SJCRH30 (cell line): ENCODE data around the gene C17orf100. TPM values are rescaled to one million over a fixed set of nuclear protein-coding genes. Genes with fewer than 3 reads are reported as not detected.
"Not testable (repeated sequence)": the region's sequence is repeated elsewhere in the genome, so short reads cannot be mapped to it uniquely, and the experiment has no call there.

ENCODE experiments used
- DNase-seq, 2 experiments: peaks; one replicate each; pipeline ENCODE4 v3.0.0-alpha.2; 2015 to 2020
- H3K27ac ChIP-seq: fragments of 250-450 bp; sonication (Bioruptor Pico); 2 replicates; pipeline ENCODE4 v1.5.1; 2020; ENCODE audit warnings: mild to moderate bottlenecking, moderate library complexity
- H3K27me3 ChIP-seq: fragments of 250-450 bp; sonication (Bioruptor Pico); 2 replicates; pipeline ENCODE4 v1.5.1; 2020; ENCODE audit warnings: mild to moderate bottlenecking, moderate library complexity
- H3K36me3 ChIP-seq: fragments of 250-450 bp; sonication (Bioruptor Pico); 2 replicates; pipeline ENCODE4 v1.5.1; 2020; ENCODE audit warnings: mild to moderate bottlenecking, moderate library complexity
- H3K4me1 ChIP-seq: fragments of 250-450 bp; sonication (Bioruptor Pico); 2 replicates; pipeline ENCODE4 v1.5.1; 2020; ENCODE audit warnings: mild to moderate bottlenecking, moderate library complexity
- H3K4me3 ChIP-seq: fragments of 250-450 bp; sonication (Bioruptor Pico); 2 replicates; pipeline ENCODE4 v1.5.1; 2020; ENCODE audit warnings: mild to moderate bottlenecking, moderate library complexity
- H3K9me3 ChIP-seq: fragments of 250-450 bp; sonication (Bioruptor Pico); replicated peaks from 2 replicates; pipeline ENCODE4 v1.5.1; 2020; ENCODE audit warnings: mild to moderate bottlenecking, moderate library complexity
- total RNA-seq: library from RNA; depleted of rRNA; stranded (reverse); fragments of >200 nt; shearing (Covaris generic); gene quantifications from 2 replicates; pipeline ENCODE4 v1.2.3, GENCODE V29; 2014

The C17orf100 gene
- total RNA-seq, 1 experiment from 2014 or later, result 1.9 TPM

DNA sequence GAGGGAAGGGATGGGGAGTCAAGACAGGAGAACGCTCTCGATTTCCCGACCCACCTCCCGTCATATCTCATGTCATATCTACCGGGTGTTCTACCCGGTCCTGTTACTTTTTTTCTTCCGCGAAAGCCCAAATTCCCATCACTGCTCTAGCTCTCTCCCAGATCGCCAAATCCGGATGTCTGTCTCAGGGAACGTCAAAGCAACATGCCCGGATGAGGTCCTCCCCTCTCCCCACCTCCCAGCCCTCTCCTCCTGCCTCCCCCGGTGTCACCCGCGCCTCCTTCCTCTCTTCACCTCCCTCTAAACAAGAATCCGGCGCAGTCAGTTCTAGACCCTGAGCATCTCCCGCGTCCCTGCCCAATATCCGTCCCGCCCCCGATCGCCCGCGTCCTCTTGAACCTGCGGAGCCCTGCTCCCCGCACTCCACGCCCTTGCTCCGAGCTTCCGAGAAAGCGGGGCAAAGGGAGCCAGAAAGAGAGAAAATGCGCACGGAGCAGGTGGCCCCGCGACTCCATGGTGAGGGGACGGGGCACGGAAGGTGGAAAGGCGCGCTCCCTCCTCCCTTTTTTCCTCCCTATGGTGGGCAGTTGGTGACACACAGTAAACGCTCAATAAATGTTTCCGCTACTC is 4.3 kb downstream of the C17orf100 start:
- DNase-seq, H3K27ac ChIP-seq, H3K4me3 ChIP-seq: not testable (repeated sequence)

DNA sequence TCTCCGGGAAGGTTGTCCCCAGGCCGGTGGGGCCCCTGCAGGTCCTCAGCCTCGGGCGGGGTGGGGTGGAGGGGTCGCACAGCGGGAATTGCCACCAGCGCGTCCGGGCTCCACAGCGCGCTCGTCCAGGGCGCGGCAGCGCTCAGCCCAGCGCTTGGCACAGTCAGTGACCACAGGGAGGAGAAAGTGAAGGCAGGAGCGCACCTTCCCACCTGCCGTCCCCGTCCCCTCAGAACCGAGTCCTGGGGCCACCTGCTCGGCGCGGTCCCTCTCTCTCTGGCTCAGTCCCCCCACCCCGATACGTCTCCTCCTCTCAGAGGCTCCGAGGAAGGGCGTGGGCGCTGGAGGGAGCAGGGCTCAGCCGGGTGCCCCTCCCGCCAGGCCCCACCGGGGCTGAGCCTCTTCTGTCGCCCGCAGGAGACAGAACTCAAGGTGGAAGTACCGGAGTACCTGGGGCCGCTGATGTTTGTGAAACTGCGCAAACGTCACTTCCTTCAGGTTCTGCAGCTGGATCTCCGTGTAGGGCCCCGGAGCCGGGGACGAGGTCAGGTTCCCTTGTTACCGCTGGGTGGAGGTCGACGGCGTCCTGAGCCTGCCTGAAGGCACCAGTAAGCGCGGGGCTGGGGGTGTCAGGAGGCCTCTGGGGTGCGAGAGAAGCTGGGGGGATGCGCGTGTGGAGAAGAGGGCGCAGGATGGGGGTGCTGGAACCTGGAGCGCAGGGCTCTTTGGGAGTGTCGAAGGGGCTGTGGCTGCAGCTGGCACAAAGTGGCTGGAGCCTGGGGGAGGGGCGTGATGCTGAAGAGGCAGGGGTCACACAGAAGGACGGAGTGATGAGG is 5.5 kb downstream of the C17orf100 start:
- H3K27me3 ChIP-seq, H3K27ac ChIP-seq, H3K4me3 ChIP-seq, DNase-seq, H3K36me3 ChIP-seq, H3K4me1 ChIP-seq, H3K9me3 ChIP-seq: not testable (repeated sequence)

More for the DNA sequence above, 4.3 kb downstream of the C17orf100 start:
- not testable (repeated sequence) for H3K4me1 ChIP-seq, H3K36me3 ChIP-seq, H3K27me3 ChIP-seq, H3K9me3 ChIP-seq

DNA sequence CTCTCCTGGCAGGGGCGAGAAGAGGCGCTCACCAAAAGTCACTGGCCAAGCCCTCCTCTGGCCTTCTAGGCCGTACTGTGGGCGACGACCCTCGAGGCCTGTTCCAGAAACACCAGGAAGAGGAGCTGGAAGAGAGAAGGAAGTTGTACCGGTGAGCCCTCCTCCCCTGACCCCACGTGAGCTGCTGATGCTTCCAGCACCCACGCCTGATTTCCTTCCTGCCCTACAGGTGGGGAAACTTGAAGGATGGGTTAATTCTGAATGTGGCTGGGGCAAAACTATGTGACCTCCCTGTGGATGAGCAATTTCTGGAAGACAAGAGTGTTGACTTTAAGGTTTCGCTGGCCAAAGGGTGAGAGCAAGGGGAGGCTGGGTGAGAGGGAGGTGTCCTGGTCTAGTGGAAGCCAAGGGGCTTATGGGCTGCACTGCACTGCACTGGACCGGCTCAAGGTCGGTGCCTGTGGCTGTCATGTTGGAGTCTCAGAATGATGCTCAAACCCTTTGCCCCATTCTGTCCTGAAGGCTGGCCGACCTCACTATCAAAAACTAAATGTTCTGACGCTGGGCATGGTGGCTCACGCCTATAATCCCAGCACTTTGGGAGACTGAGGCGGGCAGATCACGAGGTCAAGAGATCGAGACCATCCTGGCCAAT is 6.2 kb downstream of the C17orf100 start:
- H3K27me3 ChIP-seq, result no peaks in the 10 kb centered on the region

DNA sequence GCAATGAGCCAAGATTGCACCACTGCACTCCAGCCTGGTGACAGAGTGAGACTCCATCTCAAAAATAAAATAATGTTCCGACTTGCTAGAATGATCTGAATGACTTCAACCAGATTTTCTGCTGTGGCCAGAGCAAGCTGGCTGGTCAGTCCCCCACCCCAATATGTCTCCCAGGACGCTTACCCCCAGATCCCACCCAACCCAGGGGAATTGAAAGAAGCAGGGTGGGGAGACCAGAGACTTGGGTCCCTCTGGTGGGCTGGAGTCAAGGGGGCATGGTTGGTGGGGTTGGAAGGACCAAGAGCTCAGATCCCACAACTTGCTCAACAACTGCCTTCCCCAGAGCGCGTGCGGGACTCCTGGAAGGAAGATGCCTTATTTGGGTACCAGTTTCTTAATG is 6.8 kb downstream of the C17orf100 start:
- not testable (repeated sequence) for H3K9me3 ChIP-seq, H3K27ac ChIP-seq, H3K27me3 ChIP-seq, H3K36me3 ChIP-seq, H3K4me3 ChIP-seq, DNase-seq, H3K4me1 ChIP-seq

More for the DNA sequence above, 6.2 kb downstream of the C17orf100 start:
- Histone ChIP-seq H3K4me1 (no peaks in the 10 kb centered on the region), H3K9me3 (no peaks in the 10 kb centered on the region), H3K27ac (no peak overlapping the region), H3K36me3 (no peaks in the 10 kb centered on the region), H3K4me3 (no peak overlapping the region)
- no peak for DNase-seq

DNA sequence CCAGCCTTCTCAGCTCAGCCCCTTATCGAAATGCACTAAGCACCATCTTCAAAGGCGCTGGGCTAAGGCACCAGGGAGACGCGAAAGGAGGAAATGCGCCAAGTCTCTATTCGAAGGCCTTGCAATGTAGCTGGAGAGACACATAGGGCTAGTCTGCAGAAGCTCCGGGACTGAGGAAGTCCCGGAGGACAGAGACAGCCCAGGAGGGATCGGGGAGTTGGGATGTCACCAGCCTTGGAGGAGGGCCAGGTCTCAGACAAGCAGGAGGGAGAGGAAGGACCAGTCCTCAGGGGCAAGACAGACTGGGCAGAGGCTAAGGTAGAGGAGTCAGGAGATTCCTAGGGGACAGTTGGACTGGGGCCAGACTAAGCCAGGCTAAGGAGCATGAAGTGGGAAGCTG is 8.5 kb downstream of the C17orf100 start:
- no peak for DNase-seq
- Histone ChIP-seq H3K27ac (no peak overlapping the region), H3K36me3 (no peaks in the 10 kb centered on the region), H3K4me1 (no peaks in the 10 kb centered on the region), H3K27me3 (no peaks in the 10 kb centered on the region), H3K9me3 (no peaks in the 10 kb centered on the region), H3K4me3 (no peak overlapping the region)

DNA sequence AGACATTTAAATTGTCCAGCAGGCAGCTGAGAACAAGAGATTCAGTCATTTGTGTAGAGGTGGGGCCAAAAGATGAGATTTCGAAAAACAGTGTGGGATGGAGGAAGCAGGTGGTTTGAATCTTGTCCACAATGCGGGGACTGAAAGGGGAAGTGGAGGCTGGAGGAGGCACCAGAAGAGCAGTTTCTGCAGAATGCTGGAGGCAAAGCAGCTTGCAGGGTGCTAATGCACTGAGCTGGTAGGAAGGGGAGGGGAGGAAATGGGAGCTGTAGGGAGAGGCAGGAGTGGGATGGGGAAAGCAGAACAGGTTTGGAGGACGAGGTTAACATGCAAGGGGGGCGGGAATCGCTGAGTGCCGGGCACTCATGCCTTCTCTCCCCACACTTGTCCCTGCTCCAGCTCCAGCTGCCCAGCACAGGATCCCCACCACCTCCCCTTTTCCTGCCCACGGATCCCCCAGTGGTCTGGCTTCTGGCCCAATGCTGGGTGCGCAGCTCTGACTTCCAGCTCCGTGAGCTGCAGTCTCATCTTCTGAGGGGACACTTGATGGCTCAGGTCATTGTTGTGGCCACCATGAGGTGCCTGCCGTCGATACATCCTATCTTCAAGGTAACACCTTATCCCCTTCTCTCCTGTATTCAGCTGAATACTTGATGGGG is 9.4 kb downstream of the C17orf100 start:
- no peaks in the 10 kb centered on the region for H3K9me3 ChIP-seq
- no peak overlapping the region for H3K27ac ChIP-seq
- DNase-seq, result no peak
- H3K4me3 ChIP-seq, result no peak overlapping the region
- H3K36me3 ChIP-seq, result no peaks in the 10 kb centered on the region
- no peaks in the 10 kb centered on the region for H3K27me3 ChIP-seq
- no peaks in the 10 kb centered on the region for H3K4me1 ChIP-seq

DNA sequence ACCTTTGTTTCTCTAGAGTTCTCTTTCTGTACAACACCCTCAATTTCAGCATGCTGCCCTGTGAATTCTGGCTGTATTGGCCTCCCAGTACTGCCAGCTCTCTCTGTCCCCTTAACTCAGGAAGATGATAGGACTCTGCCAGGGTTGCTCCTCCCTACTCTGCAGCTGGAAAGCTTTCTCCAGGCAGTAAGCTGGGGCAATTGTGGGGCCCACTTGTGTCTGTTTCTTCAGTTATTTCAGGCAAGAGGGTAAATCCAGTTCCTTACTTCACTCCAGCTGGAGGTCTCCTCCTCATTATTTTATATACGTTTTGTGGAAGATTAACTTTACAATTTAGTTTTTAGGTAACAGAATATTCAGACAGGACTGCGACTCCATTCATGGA is 9.9 kb downstream of the C17orf100 start:
- Histone ChIP-seq H3K4me1 (no peaks in the 10 kb centered on the region), H3K27me3 (no peaks in the 10 kb centered on the region), H3K9me3 (no peaks in the 10 kb centered on the region), H3K4me3 (no peak overlapping the region), H3K36me3 (no peaks in the 10 kb centered on the region), H3K27ac (no peak overlapping the region)
- DNase-seq, result no peak

DNA sequence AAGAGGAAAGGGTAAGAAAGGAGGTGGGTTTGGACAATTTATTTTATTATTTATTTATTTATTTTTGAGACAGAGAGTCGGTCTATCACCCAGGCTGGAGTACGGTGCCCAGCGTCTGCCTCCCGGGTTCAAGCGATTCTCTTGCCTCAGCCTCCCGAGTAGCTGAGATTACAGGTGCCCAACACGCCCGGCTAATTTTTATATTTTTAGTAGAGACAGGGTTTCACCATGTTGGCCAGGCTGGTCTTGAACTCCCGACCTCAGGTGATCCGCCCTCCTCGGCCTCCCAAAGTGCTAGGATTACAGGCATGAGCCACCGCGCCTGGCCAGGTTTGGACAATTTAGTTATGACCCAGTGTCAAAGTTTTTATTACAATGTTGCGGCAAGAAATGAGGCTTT is 11.6 kb downstream of the C17orf100 start:
- DNase-seq, H3K4me3 ChIP-seq, H3K4me1 ChIP-seq, H3K9me3 ChIP-seq, H3K36me3 ChIP-seq, H3K27me3 ChIP-seq, H3K27ac ChIP-seq: not testable (repeated sequence)

DNA sequence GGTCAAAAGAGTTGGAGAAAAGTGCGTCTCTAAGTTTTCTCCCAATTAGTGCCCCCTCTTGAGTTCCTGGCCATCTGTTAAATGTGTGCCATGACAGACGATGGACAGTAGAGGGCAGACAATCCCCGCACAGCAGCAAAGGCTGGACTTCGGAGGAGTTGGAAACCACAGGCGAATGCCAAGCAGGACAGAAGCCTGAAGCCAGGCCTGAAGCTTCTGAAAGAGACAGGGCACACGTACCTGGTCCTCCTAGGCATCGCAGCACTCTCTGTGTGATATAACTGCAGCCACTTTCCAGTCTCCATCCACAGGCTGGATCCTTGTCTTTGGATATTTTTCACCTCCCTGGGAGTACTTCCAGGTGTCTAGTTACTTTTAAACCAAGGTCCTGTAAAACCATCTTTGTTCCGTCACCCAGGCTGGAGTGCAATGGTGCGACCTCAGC is 14.5 kb downstream of the C17orf100 start:
- H3K27ac ChIP-seq, result no peak overlapping the region
- DNase-seq, result peak; percentile 59 to 82
- no peaks in the 10 kb centered on the region for H3K4me1 ChIP-seq
- no peaks in the 10 kb centered on the region for H3K9me3 ChIP-seq
- no peaks in the 10 kb centered on the region for H3K27me3 ChIP-seq
- H3K4me3 ChIP-seq, result no peak overlapping the region
- no peaks in the 10 kb centered on the region for H3K36me3 ChIP-seq

DNA sequence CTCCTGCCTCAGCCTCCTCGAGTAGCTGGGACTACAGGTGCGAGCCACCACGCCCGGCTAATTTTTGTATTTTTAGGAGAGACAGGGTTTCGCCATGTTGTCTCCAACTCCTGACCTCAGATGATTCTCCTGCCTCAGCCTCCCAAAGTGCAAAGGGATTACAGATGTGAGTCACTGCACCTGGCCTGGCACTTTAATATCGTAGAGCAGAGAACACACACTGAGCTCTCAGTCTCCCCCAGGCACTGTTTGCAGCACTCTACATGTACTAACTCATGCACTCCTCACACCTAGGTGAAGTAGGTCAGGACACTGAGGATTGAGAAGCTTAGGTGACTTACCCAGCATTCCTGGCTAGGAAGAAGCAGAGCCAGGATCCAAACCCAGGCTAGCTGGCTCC is 15.0 kb downstream of the C17orf100 start:
- Histone ChIP-seq H3K27me3 (no peaks in the 10 kb centered on the region), H3K27ac (no peak overlapping the region), H3K4me1 (no peaks in the 10 kb centered on the region), H3K4me3 (no peak overlapping the region), H3K36me3 (no peaks in the 10 kb centered on the region), H3K9me3 (no peaks in the 10 kb centered on the region)
- no peak for DNase-seq

DNA sequence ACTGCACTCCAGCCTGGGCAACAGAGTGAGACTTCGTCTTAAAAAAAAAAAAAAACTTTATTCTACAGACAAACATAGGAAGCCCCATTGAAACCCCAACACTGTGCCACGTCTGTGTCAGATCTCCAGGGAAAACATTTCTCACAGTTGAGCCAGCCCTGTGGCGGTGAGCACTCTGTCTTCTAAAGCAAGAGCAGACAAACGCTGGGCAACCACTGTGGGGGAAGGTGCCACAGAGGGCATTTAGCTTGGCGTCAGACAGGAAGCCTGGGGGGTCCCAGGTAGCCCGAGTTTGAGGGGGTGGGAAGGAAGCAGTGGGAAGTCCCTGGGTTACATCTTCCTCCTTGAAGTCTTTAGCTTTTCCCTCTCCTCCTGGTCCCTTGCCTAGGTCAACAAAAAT is 16.0 kb downstream of the C17orf100 start:
- Histone ChIP-seq H3K4me3 (no peak overlapping the region), H3K27me3 (no peaks in the 10 kb centered on the region), H3K36me3 (no peaks in the 10 kb centered on the region), H3K4me1 (no peaks in the 10 kb centered on the region), H3K27ac (no peak overlapping the region), H3K9me3 (no peaks in the 10 kb centered on the region)
- DNase-seq, result no peak

DNA sequence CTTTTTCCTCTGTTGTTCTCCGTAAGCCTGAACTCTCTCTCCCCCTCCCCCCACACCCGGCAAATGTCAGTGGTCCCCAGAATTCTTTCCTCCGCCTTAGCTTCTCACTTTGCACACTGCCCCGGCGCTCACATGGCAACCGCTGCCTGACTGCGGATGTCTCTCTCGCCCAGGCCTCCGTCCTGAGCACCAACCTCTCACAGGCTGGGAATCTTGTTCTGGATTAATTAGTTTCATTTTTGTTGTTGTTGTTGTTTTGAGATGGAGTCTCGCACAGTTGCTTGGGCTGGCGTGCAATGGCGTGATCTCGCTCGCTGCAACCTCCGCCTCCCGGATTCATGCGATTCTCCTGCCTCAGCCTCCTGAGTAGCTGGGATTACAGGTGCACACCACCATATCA is 16.7 kb downstream of the C17orf100 start:
- Histone ChIP-seq H3K4me3 (no peak overlapping the region), H3K36me3 (no peaks in the 10 kb centered on the region), H3K27ac (no peak overlapping the region), H3K9me3 (no peaks in the 10 kb centered on the region), H3K4me1 (no peaks in the 10 kb centered on the region), H3K27me3 (no peaks in the 10 kb centered on the region)
- no peak for DNase-seq

DNA sequence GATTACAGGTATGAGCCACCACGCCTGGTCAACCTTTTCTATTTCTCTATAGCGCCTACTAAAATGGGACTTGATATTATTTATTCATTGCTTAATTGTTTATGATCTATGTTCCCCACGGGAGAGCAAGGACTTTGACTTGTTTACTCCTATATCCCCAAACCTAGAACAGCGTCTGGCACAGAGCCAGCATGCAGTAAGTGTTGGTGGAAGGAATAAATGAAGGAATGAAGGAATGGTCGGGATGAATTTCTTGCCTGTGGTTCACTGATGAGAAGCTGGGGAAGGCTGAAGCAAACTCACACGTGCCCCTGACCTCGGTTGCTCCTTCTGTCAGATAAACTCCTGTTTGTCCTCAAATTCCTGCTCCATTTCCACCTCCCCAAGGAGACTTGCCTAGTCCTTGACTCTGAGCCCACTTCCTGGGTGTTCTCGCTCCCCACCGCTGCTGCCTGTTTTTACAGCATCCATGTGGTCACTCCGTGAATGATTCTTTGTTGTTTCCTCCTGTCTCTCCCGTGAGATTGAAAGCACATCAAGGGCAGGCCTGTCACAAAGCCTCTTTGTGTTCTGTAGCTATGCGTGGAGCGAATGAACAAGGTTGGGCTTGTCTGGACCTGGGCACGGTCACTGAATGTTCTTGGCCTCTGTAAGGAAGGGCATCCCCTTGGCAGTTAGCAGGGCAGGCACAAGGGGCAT is 17.3 kb downstream of the C17orf100 start:
- Histone ChIP-seq H3K4me1 (no peaks in the 10 kb centered on the region), H3K9me3 (no peaks in the 10 kb centered on the region), H3K36me3 (no peaks in the 10 kb centered on the region), H3K4me3 (no peak overlapping the region), H3K27ac (no peak overlapping the region), H3K27me3 (no peaks in the 10 kb centered on the region)
- DNase-seq, result peak in 1 of 2 experiments; percentile 4

DNA sequence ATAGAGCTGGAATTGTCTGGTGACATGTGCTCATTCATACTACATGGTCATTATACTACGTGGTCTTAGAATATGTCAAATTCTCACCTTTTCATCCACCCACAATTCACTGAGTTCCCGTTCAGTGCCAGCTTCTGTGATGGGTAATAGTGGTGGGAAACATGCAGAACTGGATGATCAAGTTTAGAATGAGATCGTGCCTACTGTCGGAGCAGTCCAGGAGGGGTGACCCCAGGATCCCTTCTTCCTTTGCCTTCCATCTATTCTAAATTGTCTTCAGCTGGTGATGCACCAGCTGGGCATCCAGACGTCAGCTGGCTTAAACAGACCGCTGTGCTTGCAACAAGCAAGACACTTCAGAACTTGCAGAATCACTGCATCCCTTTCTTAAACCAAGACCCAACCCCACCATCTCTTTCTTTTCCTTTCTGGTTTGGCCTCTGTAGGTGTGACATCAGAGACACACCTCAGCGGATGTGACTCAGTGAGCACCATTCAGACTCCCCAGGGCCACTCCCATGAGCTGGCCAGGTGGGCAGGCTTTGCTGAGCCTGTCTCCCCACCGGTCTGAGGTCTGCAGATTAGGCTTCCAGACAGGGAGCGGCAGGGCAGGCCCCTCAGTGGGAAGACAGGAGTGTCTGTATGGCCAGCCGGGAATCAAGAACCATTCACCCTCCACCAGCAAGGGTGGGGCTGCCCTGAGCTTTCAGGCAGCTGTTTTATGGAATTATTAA is 18.1 kb downstream of the C17orf100 start:
- no peak for DNase-seq

More for the DNA sequence above, 18.1 kb downstream of the C17orf100 start:
- no peaks in the 10 kb centered on the region for H3K27me3 ChIP-seq
- H3K27ac ChIP-seq, result no peak overlapping the region
- no peaks in the 10 kb centered on the region for H3K9me3 ChIP-seq
- no peak overlapping the region for H3K4me3 ChIP-seq
- no peaks in the 10 kb centered on the region for H3K4me1 ChIP-seq
- no peaks in the 10 kb centered on the region for H3K36me3 ChIP-seq
